ENCODE results near the gene RFX4. TPM values are rescaled to one million over a fixed set of nuclear protein-coding genes. Genes with fewer than 3 reads are reported as not detected.

The RFX4 gene
- total RNA-seq, 1 experiment from 2014 or later: not detected

DNA sequence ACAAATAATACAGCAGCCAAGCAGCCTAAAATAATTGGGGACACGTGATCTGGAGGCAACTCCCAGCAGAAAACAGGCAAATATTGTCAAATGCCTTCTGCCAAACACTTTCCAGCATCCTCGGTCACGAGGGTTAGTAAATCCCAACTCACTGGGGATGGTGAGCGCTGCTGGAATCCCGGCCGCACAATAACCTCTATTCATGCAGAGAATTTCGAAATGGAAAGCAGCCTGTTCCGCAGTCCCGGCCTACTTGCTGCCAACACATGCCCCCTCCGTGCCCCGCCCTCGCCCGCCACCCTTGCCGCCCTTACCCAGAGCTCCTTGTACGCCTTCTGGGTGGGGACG, 62.2 kb downstream of the RFX4 start:
- no peak for ATAC-seq
- Histone ChIP-seq H3K4me1 (ENCODE audit: control insufficient read depth, insufficient read depth, low read length) (no peaks in the 10 kb centered on the region), H3K9me3 (ENCODE audit: control insufficient read depth, insufficient read depth, low read depth, low read length) (no peaks in the 10 kb centered on the region), H3K4me3 (ENCODE audit: low read depth in 2 of 2, low read length in 2 of 2) (no peak overlapping the region), H3K36me3 (ENCODE audit: control insufficient read depth, insufficient read depth, low read length) (no peaks in the 10 kb centered on the region), H3K27ac (ENCODE audit: low read length) (no peak overlapping the region), H3K27me3 (ENCODE audit: control insufficient read depth, insufficient read depth, low read length) (no peaks in the 10 kb centered on the region)
- in situ Hi-C loops (cut with HindIII; ENCODE audit: low pct_unique_long_range_greater_than_20kb, low sequenced_read_pairs) (no loop called here), intact Hi-C loops (cut with micrococcal nuclease; ENCODE audit: unreplicated experiment) (no loop called here)
- no TSS peak for BruUV-seq (replicated peaks)
- TF ChIP-seq, protein P1, sequence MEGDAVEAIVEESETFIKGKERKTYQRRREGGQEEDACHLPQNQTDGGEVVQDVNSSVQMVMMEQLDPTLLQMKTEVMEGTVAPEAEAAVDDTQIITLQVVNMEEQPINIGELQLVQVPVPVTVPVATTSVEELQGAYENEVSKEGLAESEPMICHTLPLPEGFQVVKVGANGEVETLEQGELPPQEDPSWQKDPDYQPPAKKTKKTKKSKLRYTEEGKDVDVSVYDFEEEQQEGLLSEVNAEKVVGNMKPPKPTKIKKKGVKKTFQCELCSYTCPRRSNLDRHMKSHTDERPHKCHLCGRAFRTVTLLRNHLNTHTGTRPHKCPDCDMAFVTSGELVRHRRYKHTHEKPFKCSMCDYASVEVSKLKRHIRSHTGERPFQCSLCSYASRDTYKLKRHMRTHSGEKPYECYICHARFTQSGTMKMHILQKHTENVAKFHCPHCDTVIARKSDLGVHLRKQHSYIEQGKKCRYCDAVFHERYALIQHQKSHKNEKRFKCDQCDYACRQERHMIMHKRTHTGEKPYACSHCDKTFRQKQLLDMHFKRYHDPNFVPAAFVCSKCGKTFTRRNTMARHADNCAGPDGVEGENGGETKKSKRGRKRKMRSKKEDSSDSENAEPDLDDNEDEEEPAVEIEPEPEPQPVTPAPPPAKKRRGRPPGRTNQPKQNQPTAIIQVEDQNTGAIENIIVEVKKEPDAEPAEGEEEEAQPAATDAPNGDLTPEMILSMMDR (IDR thresholded peaks at IDR 0.05): no peak
- TF ChIP-seq TCF7L2 (IDR thresholded peaks at IDR 0.05; ENCODE audit: low read depth, low read length): no peak
- TF ChIP-seq SIN3A (IDR thresholded peaks at IDR 0.05; ENCODE audit: borderline replicate concordance, insufficient read depth, low read depth, low read length): no peak
- TF ChIP-seq REST (IDR thresholded peaks at IDR 0.05; ENCODE audit: insufficient read depth in 1 of 2, low read depth in 2 of 2, low read length in 1 of 2): no peak
- TF ChIP-seq POLR2AphosphoS5 (IDR thresholded peaks at IDR 0.05; ENCODE audit: low read depth, low read length): no peak
- POLR2A ChIA-PET: no interaction called here
- no peak for DNase-seq (ENCODE audit: low read depth, low spot score)
- CTCF ChIA-PET: no interaction called here

DNA sequence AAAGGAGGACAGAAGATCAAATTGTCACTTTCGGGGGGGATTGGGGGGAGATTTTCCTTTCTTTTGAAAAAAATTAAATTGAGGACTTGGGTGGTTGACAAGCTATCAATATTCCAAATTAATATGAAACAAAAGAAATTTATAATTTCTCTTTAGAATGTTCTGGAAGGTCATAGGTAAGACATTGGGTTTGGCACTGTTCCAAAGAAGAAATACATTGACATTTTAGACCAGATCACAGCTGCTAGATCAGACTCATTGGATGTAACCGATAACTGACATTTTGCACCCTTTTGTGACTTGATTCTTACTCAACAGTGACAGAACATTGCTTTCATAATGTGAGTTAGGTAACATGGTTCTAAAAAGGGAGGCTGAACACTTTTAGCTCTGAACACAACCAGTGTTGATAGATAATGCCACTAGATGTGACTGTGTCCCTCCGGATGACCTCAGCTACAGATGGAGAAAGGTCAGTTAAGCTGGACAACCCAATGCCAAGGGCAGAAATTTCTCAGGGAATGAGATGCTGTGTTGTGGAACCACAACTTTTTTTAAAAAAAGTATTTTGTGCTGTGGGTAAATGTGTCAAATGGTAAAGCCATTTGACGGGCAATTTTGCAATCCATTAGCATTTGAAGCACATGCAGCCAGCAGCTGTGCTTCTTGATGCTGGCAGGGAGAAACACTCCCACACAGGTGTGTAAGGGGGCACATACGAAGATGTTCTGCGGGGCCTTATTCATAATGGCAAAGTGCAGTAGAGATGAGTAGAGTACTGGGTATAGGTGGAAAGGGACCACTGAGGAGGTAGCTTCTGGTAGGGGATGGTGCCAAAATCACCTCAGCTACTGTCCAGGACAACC, 62.9 kb downstream of the RFX4 start:
- BruUV-seq (replicated peaks): no TSS peak
- Histone ChIP-seq H3K27me3 (ENCODE audit: control insufficient read depth, insufficient read depth, low read length) (no peaks in the 10 kb centered on the region), H3K36me3 (ENCODE audit: control insufficient read depth, insufficient read depth, low read length) (no peaks in the 10 kb centered on the region), H3K27ac (ENCODE audit: low read length) (no peak overlapping the region), H3K4me1 (ENCODE audit: control insufficient read depth, insufficient read depth, low read length) (no peaks in the 10 kb centered on the region), H3K4me3 (ENCODE audit: low read depth in 2 of 2, low read length in 2 of 2) (no peak overlapping the region), H3K9me3 (ENCODE audit: control insufficient read depth, insufficient read depth, low read depth, low read length) (no peaks in the 10 kb centered on the region)
- ATAC-seq: no peak
- ChIA-PET POLR2A (no interaction called here), CTCF (no interaction called here)
- in situ Hi-C loops (cut with HindIII; ENCODE audit: low pct_unique_long_range_greater_than_20kb, low sequenced_read_pairs) (no loop called here), intact Hi-C loops (cut with micrococcal nuclease; ENCODE audit: unreplicated experiment) (no loop called here)
- DNase-seq (ENCODE audit: low read depth, low spot score): no peak
- TF ChIP-seq REST (IDR thresholded peaks at IDR 0.05; ENCODE audit: insufficient read depth in 1 of 2, low read depth in 2 of 2, low read length in 1 of 2): no peak
- TF ChIP-seq, protein P1 (IDR thresholded peaks at IDR 0.05): no peak
- TF ChIP-seq TCF7L2 (IDR thresholded peaks at IDR 0.05; ENCODE audit: low read depth, low read length): no peak

Measured in Panc1 (cell line).